ENCODE results near the gene RAD51. TPM values are rescaled to one million over a fixed set of nuclear protein-coding genes. Genes with fewer than 3 reads are reported as not detected.
"Not testable (repeated sequence)": the region's sequence is repeated elsewhere in the genome, so short reads cannot be mapped to it uniquely, and the experiment has no call there.

Gene RAD51
- total RNA-seq, 1 donor from 2014 or later: 48.1 TPM

GRCh38 chr15:40660686-40661085, 34.3 kb upstream of the RAD51 start:
- H3K4me3 Mint-ChIP-seq: no peak overlapping the region
- no peak overlapping the region for H3K4me3 ChIP-seq
- no peak for DNase-seq (ENCODE audit: low spot score)
- no peaks in the 10 kb centered on the region for H3K79me2 ChIP-seq (ENCODE audit: low read depth)
- H3K36me3 ChIP-seq: peaks cover 3% of the 10 kb centered on the region
- no peak overlapping the region for H2AFZ ChIP-seq (replicated peaks)
- no peaks in the 10 kb centered on the region for H3F3A ChIP-seq (ENCODE audit: low read depth)
- H3K9ac ChIP-seq: no peak overlapping the region
- TF ChIP-seq CTCF (IDR thresholded peaks at IDR 0.05): no peak
- TF ChIP-seq EZH2 (IDR thresholded peaks at IDR 0.05): no peak
- peaks cover 23% of the 10 kb centered on the region for H3K36me3 Mint-ChIP-seq
- no peaks in the 10 kb centered on the region for H4K20me1 ChIP-seq (ENCODE audit: low read depth)
- no peaks in the 10 kb centered on the region for H3K9me3 Mint-ChIP-seq
- no peak overlapping the region for H3K27ac ChIP-seq
- no peaks in the 10 kb centered on the region for H3K4me1 Mint-ChIP-seq
- no peaks in the 10 kb centered on the region for H3K9me3 ChIP-seq (ENCODE audit: low read depth)
- no peaks in the 10 kb centered on the region for H3K27me3 ChIP-seq
- H3K4me2 ChIP-seq: no peak overlapping the region
- H3K27ac Mint-ChIP-seq: no peak overlapping the region
- H3K4me1 ChIP-seq: no peaks in the 10 kb centered on the region
- peaks cover 2% of the 10 kb centered on the region for H3K27me3 Mint-ChIP-seq (ENCODE audit: insufficient read depth, low read depth)

- no peaks in the 10 kb centered on the region for H3K9me3 Mint-ChIP-seq
- H3K4me1 Mint-ChIP-seq: no peaks in the 10 kb centered on the region
- Histone ChIP-seq H3F3A (ENCODE audit: low read depth) (no peaks in the 10 kb centered on the region), H3K4me2 (no peak overlapping the region), H3K9me3 (ENCODE audit: low read depth) (no peaks in the 10 kb centered on the region), H3K79me2 (ENCODE audit: low read depth) (no peaks in the 10 kb centered on the region), H3K4me1 (no peaks in the 10 kb centered on the region), H3K27me3 (no peaks in the 10 kb centered on the region), H3K27ac (no peak overlapping the region), H2AFZ (replicated peaks) (no peak overlapping the region), H4K20me1 (ENCODE audit: low read depth) (no peaks in the 10 kb centered on the region), H3K9ac (no peak overlapping the region), H3K4me3 (no peak overlapping the region), H3K36me3 (no peaks in the 10 kb centered on the region)
- H3K27ac Mint-ChIP-seq: no peak overlapping the region
- DNase-seq (ENCODE audit: low spot score): no peak
- H3K4me3 Mint-ChIP-seq: no peak overlapping the region
- TF ChIP-seq EZH2 (IDR thresholded peaks at IDR 0.05): no peak
- no peak for TF ChIP-seq CTCF (IDR thresholded peaks at IDR 0.05)
- TF ChIP-seq EZH2phosphoT487 (IDR thresholded peaks at IDR 0.05): no peak
- peaks cover 16% of the 10 kb centered on the region for H3K36me3 Mint-ChIP-seq
- peaks cover 2% of the 10 kb centered on the region for H3K27me3 Mint-ChIP-seq (ENCODE audit: insufficient read depth, low read depth)
Observed at GRCh38 chr15:40664909-40665308, 30.1 kb upstream of the RAD51 start.

GRCh38 chr15:40676290-40676689, 18.7 kb upstream of the RAD51 start:
- peak overlapping the region; percentile 48 for H3K27ac Mint-ChIP-seq
- not testable (repeated sequence) for H3K36me3 ChIP-seq; H3K4me3 ChIP-seq; H3K9me3 Mint-ChIP-seq; H3K27ac ChIP-seq; DNase-seq (ENCODE audit: low spot score); H3K27me3 ChIP-seq; H3K4me1 ChIP-seq; H3K79me2 ChIP-seq (ENCODE audit: low read depth); H3K9me3 ChIP-seq (ENCODE audit: low read depth); H3F3A ChIP-seq (ENCODE audit: low read depth); H3K36me3 Mint-ChIP-seq; H3K4me1 Mint-ChIP-seq; H2AFZ ChIP-seq (replicated peaks); H3K4me3 Mint-ChIP-seq; H3K9ac ChIP-seq; H4K20me1 ChIP-seq (ENCODE audit: low read depth); H3K27me3 Mint-ChIP-seq (ENCODE audit: insufficient read depth, low read depth); H3K4me2 ChIP-seq

GRCh38 chr15:40676906-40677305, 18.1 kb upstream of the RAD51 start:
- not testable (repeated sequence) for H3K4me2 ChIP-seq; H3K4me3 Mint-ChIP-seq; H3K9me3 ChIP-seq (ENCODE audit: low read depth); H3K27me3 ChIP-seq; H3K79me2 ChIP-seq (ENCODE audit: low read depth); H3K9ac ChIP-seq; H4K20me1 ChIP-seq (ENCODE audit: low read depth); H3F3A ChIP-seq (ENCODE audit: low read depth); H3K27me3 Mint-ChIP-seq (ENCODE audit: insufficient read depth, low read depth); H3K36me3 ChIP-seq; H3K27ac Mint-ChIP-seq; H3K4me1 Mint-ChIP-seq; H3K36me3 Mint-ChIP-seq; H3K4me3 ChIP-seq; H3K4me1 ChIP-seq; H3K9me3 Mint-ChIP-seq; H3K27ac ChIP-seq; DNase-seq (ENCODE audit: low spot score); H2AFZ ChIP-seq (replicated peaks)

Data from neural progenitor cell (in vitro differentiated cells).